Endothelial cell of umbilical vein (primary cell): ENCODE measurements around the gene ZDHHC22.

Source experiments
- CTCF ChIP-seq, 2 donors: IDR thresholded peaks; 1 replicate in 1 of 2; 2 replicates in 1 of 2; pipeline ENCODE4 v1.5.1; 2011; ENCODE audit warnings: low read length in 2 of 2, mild to moderate bottlenecking in 2 of 2, moderate library complexity in 2 of 2, control low read depth in 1 of 2, inconsistent platforms in 1 of 2, low read depth in 1 of 2; ENCODE audit not compliant: insufficient read depth in 1 of 2; ENCODE audit errors: extremely low read depth in 1 of 2
- EZH2 ChIP-seq: IDR thresholded peaks from 2 replicates; pipeline ENCODE4 v1.6.1; 2012; ENCODE audit warnings: borderline replicate concordance, low read depth, mild to moderate bottlenecking, moderate library complexity, low read length, inconsistent platforms; ENCODE audit not compliant: severe bottlenecking
- MYC ChIP-seq: IDR thresholded peaks from one replicate; pipeline ENCODE4 v1.6.1; 2011; ENCODE audit warnings: mild to moderate bottlenecking, low read depth, low read length
- POLR2A ChIP-seq: IDR thresholded peaks from 2 replicates; pipeline ENCODE4 v1.6.1; 2012; ENCODE audit warnings: low read depth, mild to moderate bottlenecking, control low read depth, low read length
- POLR2AphosphoS5 ChIP-seq: IDR thresholded peaks from 2 replicates; pipeline ENCODE4 v1.6.1; 2012; ENCODE audit warnings: low read depth, mild to moderate bottlenecking, control low read depth, low read length, moderate library complexity; ENCODE audit not compliant: insufficient read depth

GRCh38 chr14:77131871-77132486 is 9.6 kb downstream of the ZDHHC22 start:
- TF ChIP-seq CTCF (IDR thresholded peaks at IDR 0.05; ENCODE audit: extremely low read depth in 1 of 2, insufficient read depth in 1 of 2, low read depth in 1 of 2, low read length in 2 of 2): no peak
- TF ChIP-seq POLR2A: no peak
- TF ChIP-seq EZH2: no peak
- no peak for TF ChIP-seq POLR2AphosphoS5
- TF ChIP-seq MYC: no peak
